Skeletal muscle tissue (tissue), 4 donors: ENCODE results near the gene NUDT5. TPM values are rescaled to one million over a fixed set of nuclear protein-coding genes. Genes with fewer than 3 reads are reported as not detected.

Source experiments
- H3K27ac ChIP-seq: one replicate; pipeline ENCODE4 v1.7.0; 2013; ENCODE audit warnings: mild to moderate bottlenecking, low read depth, low read length, inconsistent platforms
- H3K27me3 ChIP-seq, 3 donors: one replicate each; pipeline ENCODE4 v1.7.0; 2013; ENCODE audit warnings: low read length in 3 of 3; ENCODE audit not compliant: control insufficient read depth in 3 of 3, insufficient read depth in 3 of 3
- H3K36me3 ChIP-seq, 3 donors: one replicate each; pipeline ENCODE4 v1.7.0; 2013; ENCODE audit warnings: low read length in 3 of 3; ENCODE audit not compliant: control insufficient read depth in 3 of 3, insufficient read depth in 3 of 3
- H3K4me1 ChIP-seq, 3 donors: one replicate each; pipeline ENCODE4 v1.7.0; 2013; ENCODE audit warnings: low read length in 3 of 3, mild to moderate bottlenecking in 3 of 3; ENCODE audit not compliant: control insufficient read depth in 3 of 3, insufficient read depth in 3 of 3
- H3K4me3 ChIP-seq, 3 donors: one replicate each; pipeline ENCODE4 v1.7.0; 2013; ENCODE audit warnings: low read length in 3 of 3
- H3K9ac ChIP-seq, 3 donors: one replicate each; pipeline ENCODE4 v1.7.0; 2013; ENCODE audit warnings: low read length in 3 of 3, mild to moderate bottlenecking in 3 of 3, moderate library complexity in 2 of 3, low read depth in 1 of 3
- H3K9me3 ChIP-seq, 3 donors: one replicate each; pipeline ENCODE4 v1.7.0; 2013; ENCODE audit warnings: low read length in 3 of 3; ENCODE audit not compliant: control insufficient read depth in 3 of 3
- total RNA-seq: library from RNA; depleted of rRNA; stranded (reverse); fragments of >200 nt; gene quantifications from one replicate; pipeline ENCODE4 v1.2.3, GENCODE V29; 2014
- donor health status: Osteomylitis.

The NUDT5 gene
- total RNA-seq, 1 donor from 2014 or later, result 15.7 TPM

GRCh38 chr10:12191715-12192114, 4.0 kb downstream of the NUDT5 start:
- Histone ChIP-seq H3K4me3 (no peak overlapping the region), H3K27ac (no peak overlapping the region), H3K4me1 (peaks cover 8 to 21% (median 11%) of the 10 kb centered on the region in 3 donors), H3K9me3 (no peaks in the 10 kb centered on the region), H3K9ac (no peak overlapping the region), H3K36me3 (peaks cover 3 to 7% (median 3%) of the 10 kb centered on the region in 3 donors), H3K27me3 (no peaks in the 10 kb centered on the region)

GRCh38 chr10:12189426-12189825, 6.3 kb downstream of the NUDT5 start:
- Histone ChIP-seq H3K27me3 (no peaks in the 10 kb centered on the region), H3K27ac (no peak overlapping the region), H3K4me1 (peaks cover 5 to 6% (median 5%) of the 10 kb centered on the region in 3 donors), H3K9me3 (no peaks in the 10 kb centered on the region), H3K4me3 (no peak overlapping the region), H3K36me3 (peaks cover 9 to 21% (median 16%) of the 10 kb centered on the region in 3 donors), H3K9ac (no peak overlapping the region)

- Histone ChIP-seq H3K27ac (no peak overlapping the region), H3K36me3 (peaks cover 9 to 21% (median 16%) of the 10 kb centered on the region in 3 donors), H3K27me3 (no peaks in the 10 kb centered on the region), H3K4me3 (no peak overlapping the region), H3K9ac (no peak overlapping the region), H3K4me1 (peaks cover 0 to 2% (median 0%) of the 10 kb centered on the region in 3 donors), H3K9me3 (no peaks in the 10 kb centered on the region)
These were observed 7.0 kb downstream of the NUDT5 start for GRCh38 chr10:12188656-12189055.

- Histone ChIP-seq H3K36me3 (peaks cover 9 to 21% (median 18%) of the 10 kb centered on the region in 3 donors), H3K9ac (no peak overlapping the region)
These were observed 8.3 kb downstream of the NUDT5 start for GRCh38 chr10:12187321-12187905.

GRCh38 chr10:12186323-12186722, 9.4 kb downstream of the NUDT5 start:
- H3K36me3 ChIP-seq, result peaks cover 9 to 21% (median 18%) of the 10 kb centered on the region in 3 donors
- no peak overlapping the region for H3K9ac ChIP-seq
- H3K27ac ChIP-seq, result no peak overlapping the region
- no peaks in the 10 kb centered on the region for H3K27me3 ChIP-seq
- H3K4me1 ChIP-seq, result peaks cover 0 to under 1% (median 0%) of the 10 kb centered on the region in 3 donors
- no peak overlapping the region for H3K4me3 ChIP-seq
- H3K9me3 ChIP-seq, result no peaks in the 10 kb centered on the region

More at GRCh38 chr10:12187321-12187905, 8.3 kb downstream of the NUDT5 start:
- Histone ChIP-seq H3K4me3 (no peak overlapping the region), H3K27me3 (no peaks in the 10 kb centered on the region), H3K4me1 (peaks cover 0 to 2% (median 0%) of the 10 kb centered on the region in 3 donors), H3K27ac (no peak overlapping the region), H3K9me3 (no peaks in the 10 kb centered on the region)

GRCh38 chr10:12184165-12184564, 11.5 kb downstream of the NUDT5 start:
- Histone ChIP-seq H3K4me3 (no peak overlapping the region), H3K4me1 (no peaks in the 10 kb centered on the region), H3K27ac (no peak overlapping the region), H3K9ac (no peak overlapping the region), H3K36me3 (peaks cover 14 to 26% (median 24%) of the 10 kb centered on the region in 3 donors), H3K9me3 (no peaks in the 10 kb centered on the region), H3K27me3 (no peaks in the 10 kb centered on the region)

- Histone ChIP-seq H3K9ac (no peak overlapping the region), H3K9me3 (no peaks in the 10 kb centered on the region), H3K4me3 (no peak overlapping the region), H3K36me3 (peaks cover 23 to 37% (median 32%) of the 10 kb centered on the region in 3 donors), H3K27me3 (no peaks in the 10 kb centered on the region), H3K4me1 (no peaks in the 10 kb centered on the region), H3K27ac (no peak overlapping the region)
These were observed 14.5 kb downstream of the NUDT5 start for GRCh38 chr10:12181065-12181775.

GRCh38 chr10:12180221-12180974, 15.3 kb downstream of the NUDT5 start:
- no peak overlapping the region for H3K27ac ChIP-seq
- peaks cover 19 to 29% (median 27%) of the 10 kb centered on the region in 3 donors for H3K36me3 ChIP-seq
- no peaks in the 10 kb centered on the region for H3K4me1 ChIP-seq
- no peak overlapping the region for H3K4me3 ChIP-seq
- no peak overlapping the region for H3K9ac ChIP-seq
- no peaks in the 10 kb centered on the region for H3K9me3 ChIP-seq
- no peaks in the 10 kb centered on the region for H3K27me3 ChIP-seq

- no peak overlapping the region for H3K4me3 ChIP-seq
- H3K4me1 ChIP-seq, result no peaks in the 10 kb centered on the region
- H3K9me3 ChIP-seq, result no peaks in the 10 kb centered on the region
- no peaks in the 10 kb centered on the region for H3K27me3 ChIP-seq
- H3K9ac ChIP-seq, result no peak overlapping the region
- H3K36me3 ChIP-seq, result peaks cover 18 to 29% (median 26%) of the 10 kb centered on the region in 3 donors
- no peak overlapping the region for H3K27ac ChIP-seq
These were observed 16.0 kb downstream of the NUDT5 start for GRCh38 chr10:12179606-12180170.
